Measurements from ENCODE around the gene ETNK2. TPM values are rescaled to one million over a fixed set of nuclear protein-coding genes. Genes with fewer than 3 reads are reported as not detected.
A peak's percentile ranks its signal among the peaks of the same experiment; 100 is the strongest.

Gene ETNK2
- total and polyA plus RNA-seq, 2 of the 4 experiments (the other 2 are of a cell fraction) = 18.9 to 26.0 TPM

- Histone ChIP-seq H3K27ac (ENCODE audit: insufficient read depth, low read length) (no peak overlapping the region), H2AFZ (replicated peaks; ENCODE audit: low read length, poor library complexity) (no peak overlapping the region), H3K23ac (ENCODE audit: low read depth, low read length) (no peak overlapping the region), H3K9me1 (ENCODE audit: insufficient read depth, low read length) (no peaks in the 10 kb centered on the region), H3K4me1 (ENCODE audit: control insufficient read depth, insufficient read depth, low read length) (peaks cover 8% of the 10 kb centered on the region; the same call in 1 of the 2 replicates), H3K18ac (ENCODE audit: low read depth, low read length) (no peak overlapping the region), H3K27me3 (ENCODE audit: control insufficient read depth, insufficient read depth, low read length) (no peaks in the 10 kb centered on the region), H4K8ac (ENCODE audit: low read depth in 2 of 2, low read length in 2 of 2) (no peak overlapping the region), H3K9ac (ENCODE audit: low read depth, low read length) (no peak overlapping the region), H3K4me3 (ENCODE audit: insufficient read depth, low read depth, low read length) (no peak overlapping the region), H4K20me1 (ENCODE audit: insufficient read depth, low read length) (no peaks in the 10 kb centered on the region; the same call in 1 of the 2 replicates), H2BK20ac (ENCODE audit: low read depth, low read length) (no peak overlapping the region), H3K14ac (replicated peaks; ENCODE audit: low read depth, low read length) (peak overlapping the region; percentile 13; the same call in 1 of the 2 replicates), H3K4ac (ENCODE audit: low read depth, low read length) (no peak overlapping the region), H2BK15ac (ENCODE audit: low read depth, low read length) (no peak overlapping the region), H2AK9ac (replicated peaks; ENCODE audit: low read depth, low read length, poor library complexity) (peak overlapping the region; percentile 42), H2AK5ac (ENCODE audit: low read depth, low read length) (no peak overlapping the region), H3K79me1 (ENCODE audit: low read depth in 1 of 2, low read length in 2 of 2) (peaks cover 0 to 20% of the 10 kb centered on the region in 2 experiments; a peak in 2 of 4 replicates), H3K4me2 (ENCODE audit: low read depth, low read length) (no peak overlapping the region), H2BK5ac (ENCODE audit: low read depth, low read length, poor library complexity, severe bottlenecking) (no peak overlapping the region), H4K5ac (ENCODE audit: low read depth, low read length) (no peak overlapping the region), H3K9me3 (ENCODE audit: control insufficient read depth, insufficient read depth, low read length) (no peaks in the 10 kb centered on the region), H2BK120ac (ENCODE audit: low read depth, low read length) (no peak overlapping the region), H3K56ac (ENCODE audit: extremely low read depth, insufficient read depth, low read length) (no peak overlapping the region), H3K36me3 (ENCODE audit: control insufficient read depth, insufficient read depth, low read length) (no peaks in the 10 kb centered on the region), H4K91ac (ENCODE audit: insufficient read depth, low read depth, low read length) (no peak overlapping the region)
- intact Hi-C loops (cut with micrococcal nuclease) = no loop called here
- 67% methylated on average over 1 of the region's 14 CpGs; no CpG with 5 or more reads in 1 of the 2 experiments for WGBS, 2 experiments (ENCODE audit: extremely low coverage in 2 of 2, insufficient read length in 1 of 2)
- ATAC-seq (ENCODE audit: low read depth) (no peak), DNase-seq (no peak)
- dilution Hi-C loops (cut with HindIII; ENCODE audit: low sequenced_read_pairs, unreplicated experiment) = no loop called here
- no TSS peak for BruUV-seq (replicated peaks)
- in situ Hi-C loops (cut with MboI; ENCODE audit: low sequenced_read_pairs) = no loop called here
- TF ChIP-seq POLR2A (IDR thresholded peaks at IDR 0.05; ENCODE audit: low read depth, low read length) = no peak
- TF ChIP-seq NFE2L2 (IDR thresholded peaks at IDR 0.05; ENCODE audit: low read depth, low read length) = no peak
- TF ChIP-seq, protein P1, sequence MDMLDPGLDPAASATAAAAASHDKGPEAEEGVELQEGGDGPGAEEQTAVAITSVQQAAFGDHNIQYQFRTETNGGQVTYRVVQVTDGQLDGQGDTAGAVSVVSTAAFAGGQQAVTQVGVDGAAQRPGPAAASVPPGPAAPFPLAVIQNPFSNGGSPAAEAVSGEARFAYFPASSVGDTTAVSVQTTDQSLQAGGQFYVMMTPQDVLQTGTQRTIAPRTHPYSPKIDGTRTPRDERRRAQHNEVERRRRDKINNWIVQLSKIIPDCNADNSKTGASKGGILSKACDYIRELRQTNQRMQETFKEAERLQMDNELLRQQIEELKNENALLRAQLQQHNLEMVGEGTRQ (IDR thresholded peaks at IDR 0.05; ENCODE audit: low read depth, low read length) = no peak
- TF ChIP-seq FOS (IDR thresholded peaks at IDR 0.05; ENCODE audit: low read depth, low read length) = no peak
- TF ChIP-seq, protein P2, sequence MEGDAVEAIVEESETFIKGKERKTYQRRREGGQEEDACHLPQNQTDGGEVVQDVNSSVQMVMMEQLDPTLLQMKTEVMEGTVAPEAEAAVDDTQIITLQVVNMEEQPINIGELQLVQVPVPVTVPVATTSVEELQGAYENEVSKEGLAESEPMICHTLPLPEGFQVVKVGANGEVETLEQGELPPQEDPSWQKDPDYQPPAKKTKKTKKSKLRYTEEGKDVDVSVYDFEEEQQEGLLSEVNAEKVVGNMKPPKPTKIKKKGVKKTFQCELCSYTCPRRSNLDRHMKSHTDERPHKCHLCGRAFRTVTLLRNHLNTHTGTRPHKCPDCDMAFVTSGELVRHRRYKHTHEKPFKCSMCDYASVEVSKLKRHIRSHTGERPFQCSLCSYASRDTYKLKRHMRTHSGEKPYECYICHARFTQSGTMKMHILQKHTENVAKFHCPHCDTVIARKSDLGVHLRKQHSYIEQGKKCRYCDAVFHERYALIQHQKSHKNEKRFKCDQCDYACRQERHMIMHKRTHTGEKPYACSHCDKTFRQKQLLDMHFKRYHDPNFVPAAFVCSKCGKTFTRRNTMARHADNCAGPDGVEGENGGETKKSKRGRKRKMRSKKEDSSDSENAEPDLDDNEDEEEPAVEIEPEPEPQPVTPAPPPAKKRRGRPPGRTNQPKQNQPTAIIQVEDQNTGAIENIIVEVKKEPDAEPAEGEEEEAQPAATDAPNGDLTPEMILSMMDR (conservative IDR thresholded peaks at IDR 0.05; ENCODE audit: low read depth, low read length) = no peak
- no peak for TF ChIP-seq CEBPB (IDR thresholded peaks at IDR 0.05; ENCODE audit: low read depth, low read length)
- TF ChIP-seq MAFK (IDR thresholded peaks at IDR 0.05; ENCODE audit: low read depth, low read length) = no peak
- CTCF ChIA-PET = no interaction called here
- POLR2A ChIA-PET (ENCODE audit: unreplicated experiment) = no interaction called here
Observed at GRCh38 chr1:204104331-204105130, 47.3 kb downstream of the ETNK2 start.
